ENCODE results near the gene ZNF48.
"Not testable (repeated sequence)": the region's sequence is repeated elsewhere in the genome, so short reads cannot be mapped to it uniquely, and the experiment has no call there.

ZNF48 gene

GRCh38 chr16:30383521-30383920, 11.7 kb upstream of the ZNF48 start:
- Histone ChIP-seq H3K9me3 (ENCODE audit: insufficient read depth, low read length) (no peaks in the 10 kb centered on the region), H3K9ac (ENCODE audit: low read length) (no peak overlapping the region), H3K4me2 (ENCODE audit: low read depth, low read length, poor library complexity, severe bottlenecking) (no peak overlapping the region)

DNA sequence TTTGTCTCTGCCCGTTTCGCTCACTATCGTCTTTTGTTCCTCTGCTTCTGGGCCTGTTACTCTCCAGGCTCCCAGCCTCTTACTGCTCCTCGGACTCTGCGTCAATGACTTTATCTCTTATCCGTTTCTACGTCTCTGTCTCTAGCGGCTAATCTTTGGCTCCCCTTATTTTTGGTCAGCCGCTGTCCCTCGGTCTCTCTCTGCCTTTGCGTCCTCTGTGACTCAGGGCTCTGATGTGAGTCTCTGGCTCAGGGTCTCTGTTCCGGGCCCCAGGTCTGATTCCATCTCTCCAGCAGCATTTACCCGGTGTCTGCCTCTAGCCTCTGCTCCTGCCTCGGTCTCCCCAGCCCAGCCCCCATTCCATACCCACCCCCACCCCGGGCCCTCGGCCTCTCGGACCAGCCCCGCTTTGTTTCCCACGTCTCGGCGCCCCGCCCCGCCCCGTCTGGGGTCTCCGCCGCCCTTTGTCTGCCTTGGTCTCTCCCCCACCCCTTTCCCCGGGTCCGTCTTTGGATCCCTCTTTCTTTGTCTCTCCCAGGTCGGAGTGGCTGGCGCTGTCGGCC, 547 bp upstream of the ZNF48 start:
- Histone ChIP-seq H3K36me3 (ENCODE audit: low read length) (no peaks in the 10 kb centered on the region), H3K4me3 (ENCODE audit: insufficient read depth, low read length, poor library complexity, severe bottlenecking) (peak overlapping the region; percentile 74), H2AFZ (ENCODE audit: low read depth, low read length, severe bottlenecking) (peak overlapping the region; percentile 87)

More at GRCh38 chr16:30383521-30383920, 11.7 kb upstream of the ZNF48 start:
- peaks cover 13% of the 10 kb centered on the region for H3F3A ChIP-seq (ENCODE audit: insufficient read depth)
- no peak overlapping the region for H3K4me3 ChIP-seq (ENCODE audit: insufficient read depth, low read length, poor library complexity, severe bottlenecking)
- H3K36me3 ChIP-seq (ENCODE audit: low read length), result no peaks in the 10 kb centered on the region
- H3K27me3 ChIP-seq (ENCODE audit: low read length), result no peaks in the 10 kb centered on the region
- H3K79me2 ChIP-seq (ENCODE audit: insufficient read depth, low read length), result peaks cover 13% of the 10 kb centered on the region
- no peak for TF ChIP-seq EZH2phosphoT487 (conservative IDR thresholded peaks at IDR 0.05; ENCODE audit: low read length)
- TF ChIP-seq CTCF (IDR thresholded peaks at IDR 0.05; ENCODE audit: insufficient read depth, low read length, poor library complexity, severe bottlenecking), result no peak
- no peak overlapping the region for H3K27ac ChIP-seq (ENCODE audit: low read depth, low read length)
- no peaks in the 10 kb centered on the region for H3K9me2 ChIP-seq (replicated peaks; ENCODE audit: insufficient read depth, low read length)
- H4K20me1 ChIP-seq (ENCODE audit: low read depth, low read length), result no peaks in the 10 kb centered on the region
- no peak overlapping the region for H2AFZ ChIP-seq (ENCODE audit: low read depth, low read length, severe bottlenecking)

GRCh38 chr16:30395992-30396585, 869 bp downstream of the ZNF48 start:
- H3K9me2 ChIP-seq (replicated peaks; ENCODE audit: insufficient read depth, low read length), result no peaks in the 10 kb centered on the region
- H3K79me2 ChIP-seq (ENCODE audit: insufficient read depth, low read length), result peaks cover 13% of the 10 kb centered on the region; the same call in 1 of the 2 replicates
- H3K27ac ChIP-seq (ENCODE audit: low read depth, low read length), result 0 out of 2 replicates have a peak overlapping the region, but pooled peaks have one; percentile 17

More for the DNA sequence above, 547 bp upstream of the ZNF48 start:
- Histone ChIP-seq H3K9me3 (ENCODE audit: insufficient read depth, low read length) (no peaks in the 10 kb centered on the region), H3K27ac (ENCODE audit: low read depth, low read length) (peak overlapping the region; percentile 27; the same call in 1 of the 2 replicates), H4K20me1 (ENCODE audit: low read depth, low read length) (no peaks in the 10 kb centered on the region), H3K79me2 (ENCODE audit: insufficient read depth, low read length) (peaks cover 13% of the 10 kb centered on the region; the same call in 1 of the 2 replicates), H3K4me2 (ENCODE audit: low read depth, low read length, poor library complexity, severe bottlenecking) (peak overlapping the region; percentile 82), H3K9ac (ENCODE audit: low read length) (peak overlapping the region; percentile 70), H3F3A (ENCODE audit: insufficient read depth) (peaks cover 10% of the 10 kb centered on the region; the same call in 1 of the 2 replicates), H3K27me3 (ENCODE audit: low read length) (no peaks in the 10 kb centered on the region), H3K9me2 (replicated peaks; ENCODE audit: insufficient read depth, low read length) (no peaks in the 10 kb centered on the region)
- no peak for TF ChIP-seq EZH2phosphoT487 (conservative IDR thresholded peaks at IDR 0.05; ENCODE audit: low read length)
- no peak for TF ChIP-seq CTCF (IDR thresholded peaks at IDR 0.05; ENCODE audit: insufficient read depth, low read length, poor library complexity, severe bottlenecking)

DNA sequence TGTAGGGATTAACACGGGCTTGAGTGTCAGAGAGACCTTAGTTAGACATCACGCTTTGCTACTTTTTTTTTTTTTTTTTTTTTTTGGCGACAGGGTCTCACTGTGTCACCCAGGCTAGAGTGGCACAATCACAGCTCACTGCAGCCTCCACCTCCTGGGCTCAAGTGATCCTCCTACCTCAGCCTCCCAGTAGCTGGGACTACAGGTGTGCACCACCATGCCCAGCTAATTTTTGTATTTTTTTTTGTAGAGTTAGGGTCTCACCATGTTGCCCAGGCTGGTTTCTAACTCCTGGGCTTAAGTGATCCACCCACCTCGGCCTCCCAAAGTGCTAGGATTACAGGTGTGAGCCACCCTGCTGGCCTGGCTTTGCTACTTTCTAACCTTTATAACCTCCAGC, 1.4 kb downstream of the ZNF48 start:
- Histone ChIP-seq H3K4me2 (ENCODE audit: low read depth, low read length, poor library complexity, severe bottlenecking) (peak overlapping the region; percentile 82), H3K79me2 (ENCODE audit: insufficient read depth, low read length) (peaks cover 13% of the 10 kb centered on the region; the same call in 1 of the 2 replicates)
- H3K36me3 ChIP-seq (ENCODE audit: low read length); H3K27me3 ChIP-seq (ENCODE audit: low read length); H3K4me3 ChIP-seq (ENCODE audit: insufficient read depth, low read length, poor library complexity, severe bottlenecking); H3K9me2 ChIP-seq (replicated peaks; ENCODE audit: insufficient read depth, low read length); H3K27ac ChIP-seq (ENCODE audit: low read depth, low read length); H3K9me3 ChIP-seq (ENCODE audit: insufficient read depth, low read length); H4K20me1 ChIP-seq (ENCODE audit: low read depth, low read length); H3K9ac ChIP-seq (ENCODE audit: low read length); H2AFZ ChIP-seq (ENCODE audit: low read depth, low read length, severe bottlenecking); H3F3A ChIP-seq (ENCODE audit: insufficient read depth): not testable (repeated sequence)

More at GRCh38 chr16:30395992-30396585, 869 bp downstream of the ZNF48 start:
- Histone ChIP-seq H3K9ac (ENCODE audit: low read length) (peak overlapping the region; percentile 70), H3K4me2 (ENCODE audit: low read depth, low read length, poor library complexity, severe bottlenecking) (peak overlapping the region; percentile 82), H3K36me3 (ENCODE audit: low read length) (no peaks in the 10 kb centered on the region), H3K9me3 (ENCODE audit: insufficient read depth, low read length) (no peaks in the 10 kb centered on the region), H3K4me3 (ENCODE audit: insufficient read depth, low read length, poor library complexity, severe bottlenecking) (peak overlapping the region; percentile 74), H4K20me1 (ENCODE audit: low read depth, low read length) (no peaks in the 10 kb centered on the region), H3F3A (ENCODE audit: insufficient read depth) (peaks cover 5% of the 10 kb centered on the region; the same call in 1 of the 2 replicates), H2AFZ (ENCODE audit: low read depth, low read length, severe bottlenecking) (peak overlapping the region; percentile 47), H3K27me3 (ENCODE audit: low read length) (no peaks in the 10 kb centered on the region)
- TF ChIP-seq EZH2phosphoT487 (conservative IDR thresholded peaks at IDR 0.05; ENCODE audit: low read length) (no peak), CTCF (IDR thresholded peaks at IDR 0.05; ENCODE audit: insufficient read depth, low read length, poor library complexity, severe bottlenecking) (no peak)
